ENCODE results near the gene TNS3. TPM values are rescaled to one million over a fixed set of nuclear protein-coding genes. Genes with fewer than 3 reads are reported as not detected.

Gene TNS3
- total RNA-seq, 2 experiments from 2014 or later, result 0.11 TPM

DNA sequence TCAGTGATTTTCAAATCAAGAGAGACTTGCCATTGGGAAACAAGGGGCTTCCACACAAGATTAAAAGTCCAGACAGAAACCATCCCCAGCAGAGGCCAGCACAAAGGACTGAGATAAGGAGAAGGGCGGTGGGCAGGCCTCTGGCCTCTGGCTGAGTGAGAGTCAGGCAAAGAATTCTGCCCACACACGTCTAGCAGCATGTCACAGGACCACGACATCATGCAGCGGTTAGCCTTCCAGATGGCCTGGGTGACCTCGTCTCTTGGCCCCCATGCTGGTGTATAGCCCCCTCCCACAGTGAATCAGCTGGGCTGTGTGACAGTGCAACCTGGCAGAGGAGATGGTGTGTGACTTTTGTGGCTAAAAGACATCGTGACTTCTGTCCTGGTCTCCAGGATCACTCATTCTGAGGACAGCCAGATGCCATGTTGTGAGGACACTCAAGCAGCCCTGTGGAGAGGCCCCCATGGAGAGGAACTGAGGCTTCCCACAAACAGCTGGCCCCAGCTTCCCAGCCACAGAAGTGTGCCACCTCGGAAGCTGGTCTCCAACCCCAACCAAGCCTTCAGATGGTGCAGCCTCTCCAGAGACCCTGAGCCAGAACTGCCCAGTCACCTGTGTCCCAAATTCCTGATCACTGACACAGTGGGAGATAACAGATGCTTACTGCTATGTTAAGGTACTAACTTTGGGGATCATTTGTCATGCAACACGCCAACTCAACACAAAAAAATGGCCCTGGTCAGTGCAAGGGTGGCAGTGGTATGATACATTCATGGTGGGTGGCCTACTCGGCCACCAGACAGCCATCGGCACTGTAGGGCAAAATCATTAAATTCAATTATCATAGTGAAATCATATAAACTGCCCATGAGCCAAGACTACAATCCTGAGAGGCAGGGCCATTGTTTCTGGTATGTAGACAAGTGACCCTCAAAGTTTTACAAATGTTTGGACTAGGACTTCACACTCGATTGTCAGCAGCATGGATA, 73.2 kb downstream of the TNS3 start:
- no peak for DNase-seq
- Mint-ChIP-seq H3K4me3 (no peak overlapping the region), H3K4me1 (no peaks in the 10 kb centered on the region), H3K9me3 (ENCODE audit: low read depth) (no peaks in the 10 kb centered on the region), H3K27ac (no peak overlapping the region), H3K36me3 (ENCODE audit: low read depth) (no peaks in the 10 kb centered on the region), H3K27me3 (no peaks in the 10 kb centered on the region)
- intact Hi-C loops (cut with DNase I, micrococcal nuclease), result no loop called here
- ChIA-PET POLR2A (no interaction called here), CTCF (no interaction called here)
- ATAC-seq, result no peak

DNA sequence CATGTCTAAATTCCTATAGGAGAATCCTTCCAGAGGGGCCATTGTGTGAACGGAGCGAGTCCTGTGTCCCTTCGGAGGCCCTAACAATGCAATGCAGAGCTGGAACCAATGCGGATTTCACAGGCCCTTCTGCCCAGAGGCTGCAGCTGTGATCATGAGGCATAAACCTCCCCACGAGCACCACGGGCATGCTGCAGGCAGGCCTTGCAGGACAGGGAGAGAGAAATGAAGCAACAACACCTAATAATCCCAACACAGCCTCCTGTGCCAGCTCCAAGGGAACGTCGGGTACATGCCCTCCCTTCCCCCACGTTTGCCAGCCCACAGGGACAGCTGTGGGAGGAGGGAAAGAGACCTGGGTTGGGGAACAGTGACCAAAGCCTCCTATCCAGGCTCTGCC, 74.4 kb downstream of the TNS3 start:
- Mint-ChIP-seq H3K27ac (no peak overlapping the region), H3K36me3 (ENCODE audit: low read depth) (no peaks in the 10 kb centered on the region), H3K4me3 (no peak overlapping the region), H3K9me3 (ENCODE audit: low read depth) (no peaks in the 10 kb centered on the region), H3K4me1 (no peaks in the 10 kb centered on the region), H3K27me3 (no peaks in the 10 kb centered on the region)
- DNase-seq, result no peak
- ChIA-PET POLR2A (no interaction called here), CTCF (no interaction called here)
- intact Hi-C loops (cut with DNase I, micrococcal nuclease), result no loop called here
- no peak for ATAC-seq

DNA sequence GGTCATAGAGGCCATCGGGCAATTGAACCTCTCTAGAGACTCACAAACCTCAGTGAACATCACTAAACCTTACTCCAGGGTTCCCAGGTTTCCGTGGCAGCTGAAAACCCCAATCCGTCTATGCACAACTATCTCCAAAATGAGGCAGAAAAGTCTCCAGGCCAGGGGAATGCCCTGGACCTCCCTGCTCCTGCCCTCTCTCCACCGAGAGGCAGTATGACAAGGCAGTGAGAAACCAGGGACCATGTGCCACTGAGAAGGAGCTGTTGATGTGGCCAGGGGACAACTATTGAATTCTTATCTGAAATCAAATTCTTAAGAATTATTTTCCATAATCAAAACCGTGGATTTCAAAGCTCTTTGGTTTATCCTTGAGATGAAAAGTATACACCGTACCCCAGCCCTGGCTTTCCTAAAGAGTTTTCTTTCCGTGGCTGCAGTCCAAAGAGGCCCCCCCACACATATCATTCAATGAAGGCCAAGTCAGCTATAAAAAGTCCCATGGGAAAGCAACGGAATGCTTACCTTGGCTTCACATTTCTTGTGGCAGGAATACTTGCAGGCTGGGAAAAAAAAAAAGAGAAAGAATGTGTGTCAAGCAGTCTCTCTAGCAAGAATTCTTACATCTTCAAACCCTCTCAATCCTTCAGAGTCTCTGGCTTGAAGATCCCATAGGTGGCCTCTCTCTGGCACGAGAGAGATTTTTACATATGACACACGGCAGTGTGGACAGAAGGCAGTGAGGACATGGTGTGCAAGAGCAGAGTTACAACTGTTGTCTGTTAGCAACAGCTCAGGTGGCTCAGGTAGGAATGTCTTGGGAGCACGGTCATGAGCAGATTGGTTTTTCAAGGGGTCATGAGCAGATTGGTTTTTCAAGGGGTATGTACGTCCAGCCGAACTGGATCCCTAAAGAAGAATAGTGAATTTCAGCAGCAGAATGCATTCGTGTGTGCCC, 75.2 kb downstream of the TNS3 start:
- Mint-ChIP-seq H3K36me3 (ENCODE audit: low read depth) (no peaks in the 10 kb centered on the region), H3K27ac (no peak overlapping the region), H3K4me1 (no peaks in the 10 kb centered on the region), H3K4me3 (no peak overlapping the region), H3K9me3 (ENCODE audit: low read depth) (no peaks in the 10 kb centered on the region), H3K27me3 (no peaks in the 10 kb centered on the region)
- POLR2A ChIA-PET, result no interaction called here
- ATAC-seq (no peak), DNase-seq (no peak)
- intact Hi-C loops (cut with DNase I, micrococcal nuclease), result no loop called here
- CTCF ChIA-PET, result no interaction called here

DNA sequence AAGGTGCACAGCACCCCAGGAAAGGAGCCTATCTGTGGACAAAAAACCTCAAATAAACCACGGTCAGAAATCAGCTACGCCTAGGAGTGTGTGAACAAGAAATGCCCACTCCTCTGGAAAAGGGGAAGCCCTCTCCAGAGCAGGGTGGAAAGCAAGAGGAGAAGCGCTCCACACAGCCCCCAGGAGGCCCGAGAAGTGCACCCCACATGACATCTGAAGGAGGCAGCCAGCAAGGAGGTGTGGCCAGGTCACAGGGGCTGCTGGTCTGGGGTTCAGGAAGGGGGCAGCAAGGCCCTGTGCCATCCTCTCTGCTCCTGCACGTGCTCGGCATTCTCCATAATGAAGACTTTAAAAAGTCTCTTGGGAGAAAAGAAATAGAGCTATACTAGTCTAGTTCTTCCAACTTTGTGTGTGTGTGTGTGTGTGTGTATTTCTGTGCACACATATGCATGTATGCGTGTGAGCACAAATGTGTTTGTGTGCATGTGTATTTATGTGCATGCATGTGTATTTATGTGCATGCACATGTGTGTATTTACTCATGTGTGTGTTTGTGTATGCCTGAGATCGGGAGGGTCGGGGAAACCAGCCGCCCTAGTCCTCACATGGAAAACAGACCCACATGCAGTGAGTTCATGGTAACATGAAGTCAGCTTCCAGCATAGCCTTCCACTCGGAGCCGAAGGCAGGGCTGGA, 76.5 kb downstream of the TNS3 start:
- no peak for DNase-seq
- H3K9me3 Mint-ChIP-seq (ENCODE audit: low read depth), result no peaks in the 10 kb centered on the region
- ChIA-PET CTCF (no interaction called here), POLR2A (no interaction called here)
- H3K27ac Mint-ChIP-seq, result no peak overlapping the region
- H3K4me3 Mint-ChIP-seq, result no peak overlapping the region
- no peaks in the 10 kb centered on the region for H3K36me3 Mint-ChIP-seq (ENCODE audit: low read depth)
- ATAC-seq, result no peak
- no peaks in the 10 kb centered on the region for H3K27me3 Mint-ChIP-seq
- intact Hi-C loops (cut with DNase I, micrococcal nuclease), result no loop called here
- no peaks in the 10 kb centered on the region for H3K4me1 Mint-ChIP-seq

DNA sequence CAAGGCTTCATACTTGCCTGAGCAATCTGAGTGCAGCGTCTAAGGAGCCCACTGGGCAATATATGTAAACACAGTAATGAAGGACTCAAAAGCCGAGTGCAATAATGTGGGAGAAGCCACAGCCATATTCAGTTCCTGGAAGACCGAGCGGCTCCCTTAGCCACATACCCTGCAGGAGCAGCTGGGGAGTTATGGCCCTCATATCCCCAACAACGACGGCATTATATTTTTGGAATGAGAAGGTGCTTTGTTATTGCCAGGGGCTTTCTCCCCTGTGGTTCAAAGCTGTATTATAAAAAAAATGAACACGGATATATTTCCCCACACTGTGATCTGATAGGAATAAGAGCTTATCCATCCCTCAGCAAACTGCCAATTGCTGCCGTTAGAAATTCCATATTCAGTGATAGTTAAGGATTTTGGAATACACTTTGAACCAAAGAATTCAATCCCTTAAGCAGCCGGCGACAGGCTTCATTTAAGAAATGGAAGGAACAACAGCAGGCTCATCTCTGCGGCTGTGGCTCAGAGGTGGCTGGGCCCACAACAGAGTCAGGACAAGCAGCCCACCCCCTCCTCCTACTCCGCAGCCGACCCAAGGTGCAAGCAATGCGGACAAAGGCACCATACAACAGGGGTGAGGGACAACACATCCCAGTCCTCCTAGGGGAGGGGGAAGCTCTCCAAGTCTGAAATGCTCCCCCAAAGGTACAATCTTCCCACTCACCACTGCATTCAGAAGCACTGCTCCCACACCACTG, 77.2 kb downstream of the TNS3 start:
- ATAC-seq, result no peak
- DNase-seq, result no peak

DNA sequence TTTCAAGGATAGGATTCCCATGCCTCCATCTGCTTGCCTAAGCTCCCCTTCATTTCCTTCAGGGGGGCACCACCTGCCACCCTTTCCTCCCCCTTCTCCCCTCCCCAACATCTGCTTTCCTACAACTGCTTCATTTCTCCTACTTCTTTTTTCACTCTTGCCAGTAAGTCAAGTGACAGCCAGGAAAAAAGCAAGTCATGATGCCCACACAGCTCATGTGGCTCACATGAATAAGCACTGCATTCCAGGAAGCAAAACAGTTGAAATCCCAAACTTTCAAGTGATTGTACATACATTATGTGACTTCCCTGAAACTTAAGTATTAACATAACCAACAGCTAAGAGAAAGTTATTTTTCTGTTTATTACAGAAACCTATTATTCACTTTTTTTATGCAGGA, 78.6 kb downstream of the TNS3 start:
- no peaks in the 10 kb centered on the region for H3K4me1 Mint-ChIP-seq
- no peaks in the 10 kb centered on the region for H3K27me3 Mint-ChIP-seq
- DNase-seq (no peak), ATAC-seq (no peak)
- no peak overlapping the region for H3K4me3 Mint-ChIP-seq
- ChIA-PET CTCF (interaction anchor here (1.2 kb wide), 1 partner anchor 244 kb away, joined by 3 read pairs; no protein-coding TSS in a partner anchor), POLR2A (no interaction called here)
- H3K9me3 Mint-ChIP-seq (ENCODE audit: low read depth), result no peaks in the 10 kb centered on the region
- intact Hi-C loops (cut with DNase I, micrococcal nuclease), result no loop called here
- H3K27ac Mint-ChIP-seq, result no peak overlapping the region
- H3K36me3 Mint-ChIP-seq (ENCODE audit: low read depth), result no peaks in the 10 kb centered on the region

More for the DNA sequence above, 77.2 kb downstream of the TNS3 start:
- intact Hi-C loops (cut with DNase I, micrococcal nuclease), result no loop called here
- CTCF ChIA-PET, result no interaction called here
- Mint-ChIP-seq H3K36me3 (ENCODE audit: low read depth) (no peaks in the 10 kb centered on the region), H3K4me3 (no peak overlapping the region), H3K27me3 (no peaks in the 10 kb centered on the region), H3K4me1 (no peaks in the 10 kb centered on the region), H3K9me3 (ENCODE audit: low read depth) (no peaks in the 10 kb centered on the region), H3K27ac (no peak overlapping the region)
- POLR2A ChIA-PET, result no interaction called here

DNA sequence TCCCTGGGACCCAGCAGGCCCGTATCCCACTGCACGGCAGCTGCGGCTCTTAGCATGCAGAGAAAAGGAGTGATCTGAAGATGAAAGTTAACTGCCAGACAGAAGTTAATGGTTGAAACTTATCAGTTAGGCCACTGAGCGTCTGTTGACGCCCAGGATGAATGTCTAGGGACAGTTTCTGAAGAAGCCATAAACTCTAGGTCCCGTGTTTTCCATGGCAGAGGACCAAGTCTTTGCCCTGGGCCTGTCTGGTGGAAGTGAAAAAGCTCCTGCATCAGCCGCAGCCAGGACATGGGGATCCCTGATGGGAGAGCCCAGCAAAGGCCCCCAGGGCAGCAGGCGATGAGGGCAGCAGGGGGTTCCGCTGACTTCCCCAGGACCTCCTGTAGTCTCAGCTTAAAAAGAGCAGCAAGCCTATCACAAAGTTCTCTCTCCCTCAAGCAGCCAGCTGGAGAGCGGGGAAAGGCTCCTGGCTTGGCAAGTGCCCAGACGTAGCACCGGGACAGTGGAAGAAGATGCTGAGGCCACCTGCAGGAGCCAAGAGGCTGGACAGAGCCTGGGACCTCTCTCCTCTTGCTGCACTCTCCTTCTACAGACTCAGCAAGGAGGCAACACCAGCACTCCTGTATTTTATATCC, 79.6 kb downstream of the TNS3 start:
- intact Hi-C loops (cut with DNase I, micrococcal nuclease), result no loop called here
- no peak for ATAC-seq
- H3K27ac Mint-ChIP-seq, result no peak overlapping the region
- ChIA-PET CTCF (interaction anchor here (1.2 kb wide), 1 partner anchor 243 kb away, joined by 3 read pairs; no protein-coding TSS in a partner anchor), POLR2A (no interaction called here)
- peaks cover under 1% of the 10 kb centered on the region for H3K4me1 Mint-ChIP-seq
- no peak overlapping the region for H3K4me3 Mint-ChIP-seq
- no peaks in the 10 kb centered on the region for H3K27me3 Mint-ChIP-seq
- no peaks in the 10 kb centered on the region for H3K36me3 Mint-ChIP-seq (ENCODE audit: low read depth)
- no peaks in the 10 kb centered on the region for H3K9me3 Mint-ChIP-seq (ENCODE audit: low read depth)
- DNase-seq, result no peak

DNA sequence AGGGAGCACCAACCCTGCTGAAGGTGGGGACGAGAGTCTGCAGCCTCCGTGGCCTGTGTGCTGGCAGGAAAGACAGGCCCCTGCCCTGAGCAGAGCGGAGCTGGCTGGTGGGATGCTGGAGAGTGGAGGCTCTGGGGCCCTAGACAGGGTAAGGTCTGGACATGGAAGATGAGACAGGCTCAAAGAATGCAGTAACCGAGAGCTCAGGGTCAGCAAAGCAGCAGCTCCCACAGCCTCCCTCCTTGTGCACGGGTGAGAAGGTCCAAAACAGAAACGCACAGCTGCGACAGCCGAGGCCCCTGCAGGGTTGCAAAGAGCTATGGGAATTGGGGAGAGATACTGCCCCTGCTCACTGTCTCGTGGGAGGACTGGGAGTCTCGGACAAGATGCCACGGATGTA, 80.5 kb downstream of the TNS3 start:
- ChIA-PET POLR2A (no interaction called here), CTCF (interaction anchor here (0.7 kb wide), 1 partner anchor 75 kb away, joined by 3 read pairs; no protein-coding TSS in a partner anchor)
- Mint-ChIP-seq H3K4me3 (no peak overlapping the region), H3K9me3 (ENCODE audit: low read depth) (no peaks in the 10 kb centered on the region), H3K4me1 (peaks cover 3% of the 10 kb centered on the region), H3K36me3 (ENCODE audit: low read depth) (no peaks in the 10 kb centered on the region), H3K27ac (no peak overlapping the region), H3K27me3 (no peaks in the 10 kb centered on the region)
- ATAC-seq, result no peak
- intact Hi-C loops (cut with DNase I, micrococcal nuclease), result no loop called here
- no peak for DNase-seq

DNA sequence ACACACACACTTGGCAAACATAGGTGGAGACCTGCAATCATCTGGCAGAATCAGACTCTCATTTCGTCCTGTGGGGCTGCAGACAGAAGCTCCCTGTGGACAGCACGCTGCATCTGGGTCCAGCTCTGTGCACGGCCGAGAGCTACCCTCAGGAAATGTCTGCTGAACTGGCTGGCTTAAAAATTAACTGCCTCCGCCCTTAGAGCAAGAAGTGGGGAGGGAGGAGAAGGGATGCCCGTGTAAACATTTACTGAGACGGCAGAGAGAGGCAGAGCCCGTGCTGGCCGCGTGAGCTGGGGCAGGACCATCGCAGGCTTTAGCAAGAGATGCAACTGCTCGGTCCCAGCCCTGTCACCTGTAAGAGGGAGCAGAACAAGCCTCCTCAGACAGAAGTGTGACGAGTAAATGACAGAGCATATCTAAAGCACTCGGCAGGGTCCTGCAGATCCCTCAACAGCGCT, 81.8 kb downstream of the TNS3 start:
- Mint-ChIP-seq H3K27me3 (no peaks in the 10 kb centered on the region), H3K27ac (no peak overlapping the region), H3K36me3 (ENCODE audit: low read depth) (no peaks in the 10 kb centered on the region), H3K4me3 (no peak overlapping the region), H3K9me3 (ENCODE audit: low read depth) (no peaks in the 10 kb centered on the region), H3K4me1 (peaks cover 3% of the 10 kb centered on the region)
- ChIA-PET POLR2A (interaction anchor here (0.6 kb wide), 1 partner anchor 82 kb away, joined by 4 read pairs; no protein-coding TSS in a partner anchor), CTCF (no interaction called here)
- ATAC-seq (no peak), DNase-seq (no peak)
- intact Hi-C loops (cut with DNase I, micrococcal nuclease), result no loop called here

DNA sequence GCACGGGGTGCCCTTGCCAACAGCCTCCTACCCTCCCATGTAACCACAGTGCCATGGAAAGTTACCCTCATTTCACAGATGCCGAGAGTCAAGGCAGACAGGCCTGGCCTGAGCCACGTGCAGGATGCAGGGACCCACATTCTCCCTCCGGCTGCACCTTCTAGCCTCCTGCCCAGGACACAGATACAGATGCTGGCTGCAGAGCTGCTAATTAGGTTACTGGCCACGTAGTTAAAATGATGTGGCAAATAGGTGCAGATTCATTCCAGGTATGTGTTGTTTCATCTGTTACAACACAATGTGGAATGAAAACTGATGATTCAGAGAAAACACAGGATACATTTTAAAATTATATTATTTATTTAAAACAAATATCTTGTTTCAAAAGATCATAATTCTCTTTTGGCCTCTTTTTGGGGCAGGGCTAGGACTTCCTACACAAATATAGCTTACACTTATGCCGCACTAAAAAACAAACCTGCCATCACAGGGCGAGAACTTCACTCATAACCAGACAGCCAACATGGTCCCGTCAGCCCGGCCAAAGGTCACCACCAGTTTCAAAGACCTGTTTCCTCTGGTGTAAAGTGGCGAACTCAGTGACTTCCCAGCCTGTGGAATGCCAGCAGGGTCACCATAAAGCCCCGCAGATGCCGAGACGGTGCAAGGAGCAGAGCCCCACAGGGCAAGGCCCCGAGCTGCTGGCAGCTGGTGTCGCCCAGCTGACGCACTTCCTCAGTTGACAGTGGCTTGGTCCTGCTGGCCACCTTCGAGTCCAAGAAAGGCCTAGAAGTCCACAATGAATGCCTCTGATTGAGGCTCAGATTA, 83.5 kb downstream of the TNS3 start:
- POLR2A ChIA-PET, result no interaction called here
- Mint-ChIP-seq H3K27ac (no peak overlapping the region), H3K36me3 (ENCODE audit: low read depth) (no peaks in the 10 kb centered on the region)

More for the DNA sequence above, 83.5 kb downstream of the TNS3 start:
- H3K9me3 Mint-ChIP-seq (ENCODE audit: low read depth), result no peaks in the 10 kb centered on the region
- H3K4me3 Mint-ChIP-seq, result no peak overlapping the region
- no peak for ATAC-seq
- no peaks in the 10 kb centered on the region for H3K27me3 Mint-ChIP-seq
- CTCF ChIA-PET, result no interaction called here
- no peak for DNase-seq
- intact Hi-C loops (cut with DNase I, micrococcal nuclease), result no loop called here
- H3K4me1 Mint-ChIP-seq, result peaks cover 3% of the 10 kb centered on the region
